T-helper 1 cell treated with Interleukin-12 subunit alpha and Interleukin-12 subunit beta and Interleukin-4 antibody, amounts not matched to agents 30 ng/mL and 1 ng/mL, for 36 hours (primary cell): ENCODE data around the gene NAA60. TPM values are rescaled to one million over a fixed set of nuclear protein-coding genes. Genes with fewer than 3 reads are reported as not detected.

Experiments used
- intact Hi-C: fragments of 100-400 bp; cut with micrococcal nuclease; formaldehyde crosslinking; loops from one replicate; pipeline ENCODE4 v1.15.1; 2024
- total RNA-seq: library from RNA; stranded (reverse); gene quantifications from 2 replicates; pipeline ENCODE4 v1.2.3, GENCODE V29; 2022

Gene NAA60
- total RNA-seq, 1 donor from 2014 or later: 53.7 TPM

- intact Hi-C loops: no loop called here
These were observed 37.6 kb downstream of the NAA60 start for GRCh38 chr16:3480901-3481695.

GRCh38 chr16:3481696-3482658, 38.5 kb downstream of the NAA60 start:
- intact Hi-C loops: no loop called here

- intact Hi-C loops: no loop called here
These were observed 39.3 kb downstream of the NAA60 start for GRCh38 chr16:3482659-3483241.

DNA sequence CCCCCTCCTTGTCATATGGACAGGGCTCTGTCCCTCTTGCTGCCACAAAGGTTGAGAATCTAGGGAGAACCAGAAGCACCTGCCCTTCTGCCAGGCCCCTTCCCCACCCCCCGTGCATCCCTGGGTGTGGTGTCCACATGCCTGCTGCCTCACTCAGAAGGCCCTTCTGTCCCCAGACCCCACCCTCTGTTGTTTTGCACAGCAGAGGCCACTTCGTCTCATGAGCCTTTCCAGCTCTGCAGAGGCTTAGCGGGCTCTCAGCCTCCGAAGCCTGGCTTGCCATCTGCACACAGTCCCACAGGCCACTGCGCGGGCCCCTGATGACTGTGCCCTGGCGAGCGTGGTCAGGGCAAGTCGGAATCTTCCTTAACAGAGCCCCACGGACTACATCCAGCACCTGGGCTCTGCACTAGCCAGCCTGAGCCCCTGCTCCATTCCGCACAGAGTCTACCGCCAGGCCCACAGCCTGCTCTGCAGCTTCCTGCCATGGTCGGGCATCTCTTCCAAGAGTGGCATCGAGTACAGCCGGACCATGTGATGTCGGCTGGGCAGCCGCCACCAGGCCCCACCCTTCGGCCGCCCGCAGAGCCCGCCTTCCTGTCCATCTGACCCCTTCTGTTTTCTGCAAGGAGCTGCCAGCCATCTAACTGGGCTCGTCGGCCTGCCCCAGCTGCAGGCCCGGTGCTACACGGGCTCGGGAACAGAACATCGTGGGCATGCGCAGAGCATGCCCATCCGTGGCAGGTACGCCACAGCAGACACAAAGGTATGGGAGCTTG, 41.0 kb downstream of the NAA60 start:
- intact Hi-C loops: no loop called here

GRCh38 chr16:3485097-3485745, 41.7 kb downstream of the NAA60 start:
- intact Hi-C loops: no loop called here

DNA sequence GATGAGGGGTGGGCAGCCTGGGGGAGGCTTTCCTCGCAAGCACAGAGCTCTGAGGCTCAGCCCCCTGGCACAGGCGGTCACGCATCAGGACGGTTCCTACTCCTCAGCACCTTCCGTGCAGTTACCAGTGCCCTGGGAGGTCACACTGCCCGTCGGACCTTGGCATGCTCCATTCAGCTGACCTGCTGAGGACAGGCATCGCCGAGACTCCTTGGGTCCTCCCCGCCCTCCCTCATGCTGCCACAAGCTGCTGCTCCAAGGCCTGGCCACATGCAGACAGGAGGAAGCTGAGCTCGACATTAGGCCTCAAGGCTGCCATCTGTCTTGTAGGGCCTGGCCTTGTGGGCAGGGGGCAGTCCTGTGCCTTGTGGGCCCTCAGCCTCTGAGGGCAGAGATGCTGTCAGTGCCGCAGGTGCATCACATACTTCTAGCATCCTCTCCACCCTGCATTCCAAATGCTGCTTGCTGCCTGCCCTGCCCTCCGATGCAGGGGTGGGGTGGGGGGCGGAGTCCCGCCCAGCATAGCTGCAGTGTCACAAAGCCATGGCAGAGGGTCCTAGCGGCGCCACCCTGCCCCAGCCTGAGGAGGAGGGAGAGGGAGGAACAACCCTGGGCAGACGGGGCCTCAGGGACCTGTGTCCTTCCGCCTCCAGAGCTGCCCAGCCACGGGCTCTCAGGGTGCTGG, 42.5 kb downstream of the NAA60 start:
- intact Hi-C loops: no loop called here

GRCh38 chr16:3486506-3487215, 43.2 kb downstream of the NAA60 start:
- intact Hi-C loops: no loop called here

- intact Hi-C loops: no loop called here
These were observed 44.3 kb downstream of the NAA60 start for GRCh38 chr16:3487521-3488410.

- intact Hi-C loops: no loop called here
These were observed 45.3 kb downstream of the NAA60 start for GRCh38 chr16:3488801-3489200.

GRCh38 chr16:3490911-3491629, 47.6 kb downstream of the NAA60 start:
- intact Hi-C loops: no loop called here

DNA sequence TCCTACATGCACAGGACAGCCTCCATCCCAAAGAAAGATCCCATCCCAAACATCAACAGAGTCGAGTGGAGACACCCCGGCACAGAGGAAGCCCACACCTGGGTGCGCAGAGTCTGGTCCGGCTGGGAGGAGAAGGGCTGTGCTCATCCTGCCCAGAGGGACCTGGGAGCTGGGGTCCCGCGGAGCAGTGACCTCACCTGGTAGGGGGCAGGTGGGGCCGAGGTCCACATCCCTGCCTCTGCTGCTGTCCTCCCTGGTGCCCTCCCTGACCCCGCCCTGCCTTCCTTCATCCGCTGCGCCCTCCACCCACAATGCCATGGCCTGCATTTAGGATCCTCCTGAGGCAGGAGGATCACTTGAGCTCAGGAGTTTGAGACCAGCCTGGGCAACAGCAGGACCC, 48.9 kb downstream of the NAA60 start:
- intact Hi-C loops: no loop called here

- intact Hi-C loops: no loop called here
These were observed 51.0 kb downstream of the NAA60 start for GRCh38 chr16:3494386-3494973.

DNA sequence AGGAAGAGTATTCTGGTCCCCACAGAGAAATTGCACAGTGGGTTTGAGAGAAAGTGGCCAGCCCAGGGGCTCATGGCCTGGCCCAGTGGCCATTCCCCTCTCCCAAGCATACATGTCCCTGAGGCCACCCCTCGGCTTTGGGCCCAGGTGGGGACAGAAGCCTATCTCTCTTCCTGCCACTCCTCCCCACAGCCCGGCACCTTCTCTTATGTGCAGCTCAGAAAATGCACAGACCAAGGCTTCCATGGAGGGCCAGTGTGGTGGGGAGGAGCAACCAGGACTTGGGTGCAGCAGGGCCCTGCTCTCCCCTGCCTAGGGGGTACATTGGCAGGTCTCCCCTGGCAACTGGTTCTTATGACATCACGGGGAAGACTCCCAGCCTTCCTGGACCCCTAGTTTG, 51.7 kb downstream of the NAA60 start, which contains the start of gene C16orf90:
C16orf90 (minus strand) TSS at position 314 of the 400 bp plus-strand sequence; CDS start at position 246, 68 bp downstream.
- intact Hi-C loops: no loop called here

DNA sequence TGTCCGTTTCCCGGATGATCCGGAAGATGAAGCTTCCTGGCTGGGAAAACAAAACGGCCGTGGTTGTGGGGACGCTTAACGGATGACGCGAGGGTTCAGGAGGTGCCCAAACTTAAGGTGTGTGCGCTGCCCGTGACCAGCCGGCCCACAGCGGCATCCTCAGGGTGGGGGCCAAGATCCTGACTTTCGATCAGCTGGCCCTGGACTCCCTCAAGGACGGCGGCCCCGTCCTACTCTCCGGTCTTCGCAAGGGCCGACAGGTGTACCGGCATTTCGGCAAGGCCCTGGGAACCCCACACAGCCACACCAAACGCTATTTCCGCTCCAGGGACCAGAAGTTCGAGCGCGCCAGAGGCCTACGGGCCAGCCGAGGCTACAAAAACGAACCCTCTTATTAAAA, 52.9 kb downstream of the NAA60 start:
- intact Hi-C loops: no loop called here

- intact Hi-C loops: no loop called here
These were observed 54.3 kb downstream of the NAA60 start for GRCh38 chr16:3497771-3498170.

GRCh38 chr16:3498988-3499387, 55.5 kb downstream of the NAA60 start:
- intact Hi-C loops: no loop called here

- intact Hi-C loops: loop anchor here (2.0 to 10.0 kb wide), 5 partner anchors 59 to 427 kb away; partner anchors contain the start of genes CREBBP, NAA60 and ZNF597
These were observed 57.9 kb downstream of the NAA60 start for GRCh38 chr16:3501412-3501761.
